Colon (tissue), 2 donors: ENCODE data around the gene DSE.
"Not testable (repeated sequence)": the region's sequence is repeated elsewhere in the genome, so short reads cannot be mapped to it uniquely, and the experiment has no call there.

Experiments used
- FAIRE-seq: peaks from 2 replicates; lab custom pipeline; 2012; peaks lifted over from hg19 to GRCh38; lab: Jason Lieb, UNC
- donor health status: control.
- donor health status: control.

The DSE gene

DNA sequence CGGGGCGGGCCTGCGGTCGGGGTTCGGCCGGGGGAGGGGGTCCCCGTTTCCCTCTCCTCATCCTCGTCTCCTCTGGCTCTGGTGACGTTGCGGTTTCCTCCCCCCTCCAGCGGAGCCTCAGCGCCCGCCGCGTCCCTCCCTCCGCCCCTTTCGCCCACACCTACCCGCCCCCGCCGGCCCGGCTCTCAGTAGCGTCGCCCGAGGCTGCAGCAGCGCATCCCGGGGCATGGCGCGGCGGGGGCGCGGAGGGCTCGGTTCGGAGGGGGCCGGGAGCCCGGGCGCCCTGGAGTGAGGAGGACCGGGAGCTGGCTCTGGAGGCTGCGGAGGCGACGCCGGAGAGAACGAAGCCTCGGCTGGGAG, at the start of gene DSE:
TSS of gene DSE (plus strand) at position 188 of the 360 bp plus-strand sequence. CDS start 28,304 bp downstream, outside the sequence.
- no peak for FAIRE-seq

DNA sequence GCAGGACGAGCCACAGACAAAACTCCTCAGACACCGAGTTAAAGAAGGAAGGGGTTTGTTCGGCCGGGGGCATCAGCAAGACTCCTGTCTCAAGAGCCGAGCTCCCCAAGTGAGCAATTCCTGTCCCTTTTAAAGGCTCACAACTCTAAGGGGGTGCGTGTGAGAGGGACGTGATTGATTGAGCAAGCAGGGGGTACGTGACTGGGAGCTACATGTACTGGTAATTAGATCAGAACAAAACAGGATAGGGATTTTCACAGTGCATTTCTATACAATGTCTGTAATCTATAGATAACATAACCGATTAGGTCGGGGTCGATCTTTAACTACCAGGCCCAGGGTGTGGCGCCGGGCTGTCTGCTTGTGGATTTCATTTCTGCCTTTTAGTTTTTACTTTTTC, 48.8 kb upstream of the DSE start:
- not testable (repeated sequence) for FAIRE-seq

DNA sequence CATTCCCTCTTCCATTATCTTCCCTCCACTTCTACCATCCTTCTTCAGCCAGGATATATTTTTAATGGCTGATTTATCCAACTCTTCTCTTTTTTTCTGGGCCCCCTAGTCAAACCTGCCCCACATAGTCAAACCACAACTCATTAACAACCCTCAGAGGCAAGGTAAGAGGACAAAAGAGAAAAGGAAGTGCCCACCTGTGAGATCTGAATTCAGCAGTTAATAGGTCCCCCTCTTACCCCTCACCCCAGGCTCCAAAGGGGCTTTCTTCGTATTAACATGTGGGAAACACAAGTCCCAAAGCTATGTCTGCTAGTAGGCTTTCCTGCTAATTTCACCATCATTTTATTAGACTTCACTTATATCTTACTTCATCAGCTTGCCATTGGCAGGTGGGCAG, 46.9 kb upstream of the DSE start:
- no peak for FAIRE-seq

DNA sequence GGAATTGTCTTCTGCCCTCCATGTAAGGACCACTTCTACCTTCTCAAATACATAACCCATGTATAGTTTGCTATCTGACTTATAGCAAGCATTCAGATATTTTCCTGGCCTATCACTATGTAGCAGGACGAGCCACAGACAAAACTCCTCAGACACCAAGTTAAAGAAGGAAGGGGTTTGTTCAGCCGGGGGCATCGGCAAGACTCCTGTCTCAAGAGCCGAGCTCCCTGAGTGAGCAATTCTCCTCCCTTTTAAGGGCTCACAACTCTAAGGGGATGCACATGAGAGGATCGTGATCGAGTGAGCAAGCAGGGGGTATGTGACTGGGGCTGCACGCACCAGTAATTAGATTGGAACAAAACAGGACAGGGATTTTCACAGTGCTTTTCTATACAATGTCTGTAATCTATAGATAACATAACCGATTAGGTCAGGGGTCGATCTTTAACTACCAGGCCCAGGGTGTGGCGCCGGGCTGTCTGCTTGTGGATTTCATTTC, 45.1 kb upstream of the DSE start:
- not testable (repeated sequence) for FAIRE-seq

DNA sequence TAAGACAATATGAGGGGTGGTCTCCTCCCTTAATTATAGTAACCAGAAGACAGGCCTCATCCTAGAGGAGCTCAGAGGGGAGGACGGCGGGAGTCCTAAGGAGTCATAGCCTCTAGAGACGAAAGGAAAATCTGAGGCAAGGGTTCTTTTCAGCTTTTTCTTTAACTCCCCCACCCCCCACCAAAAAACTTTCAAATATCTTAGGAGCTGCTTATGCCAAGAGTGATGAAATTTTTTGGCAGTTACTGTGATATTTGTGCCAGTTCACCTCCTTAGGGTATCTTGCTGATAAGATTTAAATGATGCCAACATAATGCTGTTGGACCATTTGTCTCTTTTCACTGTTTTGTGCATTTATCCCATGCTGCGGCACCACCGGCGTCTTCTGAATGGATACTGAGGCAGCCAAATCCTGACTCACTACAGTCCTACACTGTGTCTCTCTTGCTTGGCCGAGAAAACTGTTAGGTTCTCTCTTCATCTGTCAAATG, 44.5 kb upstream of the DSE start:
- FAIRE-seq: no peak

DNA sequence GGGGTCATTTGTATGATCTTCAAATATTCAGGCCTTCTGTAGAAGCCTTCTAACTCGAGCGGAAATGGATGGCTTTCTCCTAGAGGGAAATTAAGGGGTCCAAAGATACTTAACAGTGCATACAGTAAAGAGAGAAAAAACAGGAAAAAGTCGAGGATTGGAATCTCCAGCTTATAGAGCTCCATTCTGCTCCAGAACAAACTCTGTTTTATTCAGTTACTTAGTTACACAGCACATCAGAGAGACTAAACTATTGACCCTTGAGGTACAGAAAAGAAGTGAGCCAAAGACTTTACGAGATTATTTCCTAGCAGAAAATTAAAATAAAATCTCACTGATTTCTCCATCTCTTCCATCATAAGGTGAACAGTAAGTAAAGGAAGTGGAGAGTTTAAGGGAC, 43.8 kb upstream of the DSE start:
- FAIRE-seq: no peak

DNA sequence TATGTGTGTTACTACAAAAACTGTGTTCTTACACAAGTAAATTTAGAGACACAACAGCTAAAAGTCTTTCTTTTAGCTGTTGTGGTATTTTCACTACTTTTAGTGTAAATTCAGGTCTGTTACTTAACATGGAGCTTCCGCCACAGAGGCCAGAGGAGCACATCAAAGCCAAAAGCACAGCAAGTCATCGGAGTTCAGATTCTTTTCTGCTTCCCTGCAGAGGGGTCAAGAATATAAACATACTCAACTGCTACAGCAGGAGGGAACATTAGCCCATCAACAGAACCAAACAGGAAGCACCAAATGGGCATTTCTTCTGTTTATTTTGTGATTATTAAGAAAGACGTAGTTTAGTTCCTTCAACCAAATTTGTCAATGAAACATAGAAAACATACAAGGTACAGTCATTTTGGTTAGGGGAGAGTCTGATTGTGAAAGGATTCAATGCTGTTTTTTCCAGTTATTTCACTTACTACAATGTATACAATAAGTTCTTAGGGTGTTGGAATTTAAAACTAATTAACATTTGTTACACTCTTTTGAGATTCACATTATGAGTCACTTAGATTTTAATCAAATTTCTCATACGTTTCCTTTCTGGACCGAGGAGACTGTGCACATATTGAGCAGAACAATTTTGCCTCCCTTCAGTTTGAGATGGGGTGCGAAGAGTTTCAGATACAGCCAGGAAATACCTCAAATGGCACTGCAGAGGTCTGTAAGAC, 42.8 kb upstream of the DSE start:
- no peak for FAIRE-seq

DNA sequence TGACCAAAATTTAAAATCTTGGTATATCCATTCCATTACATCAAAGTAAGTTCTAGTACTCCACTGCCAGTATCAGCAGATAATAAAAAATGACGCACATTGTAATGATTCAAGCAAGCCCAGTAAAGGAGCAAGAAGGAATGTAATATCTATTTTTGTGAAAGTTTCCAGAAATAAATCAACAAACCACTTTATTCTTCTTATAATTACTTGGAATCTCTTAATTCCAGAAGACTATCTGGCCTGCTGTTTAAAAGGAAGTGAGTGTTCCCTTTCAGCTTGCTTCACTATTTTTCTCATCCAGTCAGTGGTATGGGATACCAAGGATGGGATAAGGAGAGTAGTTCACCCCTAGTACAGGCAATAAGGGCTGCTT, 42.2 kb upstream of the DSE start:
- FAIRE-seq: no peak

DNA sequence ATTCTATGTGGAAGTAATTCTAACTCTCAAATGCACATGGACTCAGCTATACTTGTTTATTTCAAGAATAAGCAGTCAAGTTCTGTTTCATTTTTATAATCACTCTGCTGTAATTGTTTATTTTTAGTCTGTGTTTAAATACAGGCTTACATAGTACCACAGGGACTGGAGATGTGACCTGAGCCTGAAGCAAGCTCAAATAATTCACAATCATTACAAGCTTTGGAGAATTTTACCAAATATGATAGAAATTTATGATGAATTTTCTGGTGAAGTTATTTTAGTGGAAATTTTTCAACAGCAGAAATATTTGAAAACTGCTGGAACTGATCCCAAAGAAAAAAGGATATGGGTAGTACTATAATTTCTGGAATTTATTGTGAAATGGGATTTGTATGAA, 41.6 kb upstream of the DSE start:
- no peak for FAIRE-seq

DNA sequence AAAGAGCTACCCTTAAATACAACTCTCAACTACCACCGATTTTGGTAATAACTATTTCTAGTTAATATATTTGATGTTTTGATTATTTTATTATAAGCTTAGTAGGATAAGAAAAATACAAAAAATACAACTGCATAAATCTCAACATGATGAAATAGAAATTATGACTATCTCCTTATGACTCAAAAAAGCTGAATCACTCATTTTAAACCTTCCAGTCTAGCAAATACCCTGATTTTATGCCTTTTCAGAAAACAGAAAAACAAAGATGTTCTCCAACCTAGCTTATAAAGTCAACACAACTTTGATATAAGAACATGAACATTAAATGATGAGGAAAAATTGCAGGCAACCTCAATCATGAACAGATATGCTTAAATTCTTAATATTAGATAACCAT, 40.2 kb upstream of the DSE start:
- FAIRE-seq: no peak

DNA sequence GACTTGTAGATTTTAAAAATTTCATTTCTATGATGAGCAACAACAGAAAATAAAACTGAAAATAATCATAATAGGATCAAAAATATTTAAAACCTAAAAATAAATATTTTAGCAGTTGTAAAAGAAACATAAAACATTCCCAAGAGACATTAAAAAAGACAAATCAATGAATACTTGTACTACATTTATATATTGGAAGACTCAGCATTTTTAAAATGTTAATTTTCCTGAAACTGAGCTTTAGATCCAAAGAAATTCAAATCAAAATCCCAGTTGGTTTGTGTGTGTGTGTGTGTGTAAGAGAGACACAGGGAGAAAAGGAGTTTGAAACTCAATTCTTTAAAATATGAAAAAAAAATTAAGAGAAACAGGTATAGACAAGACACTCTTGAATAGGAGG, 38.7 kb upstream of the DSE start:
- FAIRE-seq: no peak

DNA sequence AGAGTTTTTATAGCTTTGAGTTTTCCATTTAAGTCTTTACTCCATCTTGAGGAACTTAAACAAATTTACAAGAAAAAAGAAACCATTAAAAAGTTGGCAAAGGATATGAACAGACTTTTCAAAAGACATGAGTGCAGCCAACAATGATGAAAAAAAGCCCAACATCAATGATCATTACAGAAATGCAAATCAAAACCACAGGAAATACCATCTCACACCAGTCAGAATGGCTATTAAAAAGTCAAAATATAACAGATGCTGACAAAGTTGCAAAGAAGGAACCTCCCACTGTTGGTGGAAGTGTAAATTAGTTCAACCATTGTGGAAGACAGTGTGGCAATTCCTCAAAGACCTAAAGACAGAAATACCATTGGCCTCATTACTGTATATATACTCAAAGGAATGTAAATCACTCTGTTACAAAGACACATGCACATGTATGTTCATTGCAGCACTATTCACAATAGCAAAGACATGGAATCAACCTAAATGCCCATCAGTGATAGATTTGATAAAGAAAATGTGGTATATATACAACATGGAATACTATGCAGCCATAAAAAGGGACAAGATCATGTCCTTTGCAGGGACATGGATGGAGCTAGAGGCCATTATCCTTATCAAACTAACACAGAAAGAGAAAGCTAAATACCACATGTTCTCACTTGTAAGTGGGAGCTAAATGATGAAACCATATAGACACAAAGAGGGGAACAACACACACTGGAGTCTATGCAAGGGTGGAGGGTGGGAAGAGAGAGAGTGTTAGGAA, 35.9 kb upstream of the DSE start:
- FAIRE-seq: not testable (repeated sequence)

DNA sequence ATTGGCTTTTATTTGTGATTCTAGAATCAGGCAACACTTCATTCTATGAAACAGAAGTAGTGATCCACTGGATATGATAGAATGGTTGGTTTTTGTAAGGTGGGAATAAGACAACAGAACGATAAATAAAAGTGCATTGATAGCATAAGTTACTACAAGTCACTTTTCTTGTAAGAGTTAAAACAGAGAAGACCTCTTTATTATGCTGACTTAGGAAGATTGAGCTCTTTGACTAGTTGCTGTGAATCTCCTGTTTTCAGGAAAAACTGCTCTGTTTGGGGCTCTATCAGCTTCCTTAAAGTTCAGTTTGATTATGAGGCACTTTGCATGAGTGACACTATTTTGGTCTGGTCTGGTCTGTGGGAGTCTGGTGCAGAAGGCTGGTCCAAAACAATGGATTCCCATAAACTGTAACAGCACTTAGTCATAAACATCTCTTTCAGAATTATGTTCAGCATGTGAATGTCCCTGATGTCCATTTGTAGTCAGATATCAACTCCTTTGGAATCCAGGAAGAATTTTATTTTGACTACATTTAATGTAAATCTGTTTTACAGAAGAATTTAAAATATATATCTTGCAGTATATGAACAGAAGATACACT, 35.0 kb upstream of the DSE start:
- FAIRE-seq: no peak

DNA sequence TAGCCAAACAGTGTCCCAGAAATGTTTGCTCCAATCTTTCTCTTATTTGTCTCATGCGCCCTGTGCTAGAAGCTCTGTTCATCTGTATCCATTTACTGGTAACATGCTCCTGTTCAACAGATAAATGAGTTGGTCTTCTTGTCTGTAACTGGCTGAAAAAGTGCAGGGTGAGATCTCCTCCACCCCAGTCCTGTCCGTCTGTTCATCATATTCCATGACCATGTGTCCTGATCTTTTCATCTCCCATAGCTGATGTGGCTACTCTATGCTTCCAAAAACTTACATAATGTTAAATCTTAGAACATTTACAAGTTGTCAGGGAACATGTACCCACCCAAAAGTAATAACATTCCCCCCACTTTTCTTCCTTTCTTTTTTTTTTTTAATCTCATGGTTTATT, 31.8 kb upstream of the DSE start:
- no peak for FAIRE-seq

DNA sequence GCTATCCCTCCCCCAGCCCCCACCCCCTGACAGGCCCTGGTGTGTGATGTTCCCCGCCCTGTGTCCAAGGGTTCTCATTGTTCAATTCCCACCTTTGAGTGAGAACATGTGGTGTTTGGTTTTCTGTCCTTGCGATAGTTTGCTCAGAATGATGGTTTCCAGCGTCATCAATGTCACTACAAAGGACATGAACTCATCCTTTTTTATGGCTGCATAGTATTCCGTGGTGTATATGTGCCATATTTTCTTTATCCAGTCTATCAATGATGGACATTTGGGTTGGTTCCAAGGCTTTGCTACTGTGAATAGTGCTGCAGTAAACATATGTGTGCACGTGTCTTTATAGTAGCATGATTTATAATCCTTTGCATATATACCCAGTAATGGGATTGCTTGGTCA, 30.1 kb upstream of the DSE start:
- FAIRE-seq: not testable (repeated sequence)

DNA sequence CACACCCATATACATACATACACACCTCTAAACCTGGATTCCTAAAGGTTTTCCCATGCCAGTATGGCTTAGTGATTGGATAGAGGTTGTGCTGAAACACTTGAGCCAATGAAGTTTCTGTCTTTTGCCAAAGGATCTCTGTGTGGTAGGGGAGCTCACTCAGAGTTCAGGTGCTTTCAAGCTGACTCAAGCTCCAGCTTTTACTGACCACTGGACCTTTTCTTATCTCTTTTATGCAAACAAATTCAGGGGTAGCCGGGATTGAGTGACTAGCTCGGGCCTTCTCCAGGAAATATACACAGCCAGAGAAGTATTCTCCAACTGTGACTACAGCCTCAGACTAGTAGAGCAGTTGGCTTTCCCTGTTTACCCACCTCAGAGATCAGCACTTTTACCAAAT, 21.5 kb upstream of the DSE start:
- no peak for FAIRE-seq

DNA sequence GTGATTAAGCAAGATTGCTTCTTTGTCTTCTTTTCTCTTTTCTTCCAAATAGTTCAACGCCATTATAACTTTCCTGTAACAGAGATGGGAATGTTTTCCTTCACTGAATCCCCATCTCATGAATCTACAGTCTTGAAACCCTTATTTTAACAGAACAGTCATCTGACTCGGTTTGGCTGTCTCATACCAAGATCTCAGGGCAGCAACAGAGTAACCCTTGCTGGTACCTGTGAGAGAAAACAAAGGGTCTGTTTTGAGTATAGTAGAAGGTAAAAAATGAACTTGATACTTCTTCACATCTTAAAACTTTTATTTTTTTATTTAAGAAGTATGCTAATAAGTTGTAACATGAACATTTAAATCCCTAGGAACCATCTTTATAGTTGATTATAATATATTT, 19.6 kb upstream of the DSE start:
- peak; percentile 45 for FAIRE-seq

DNA sequence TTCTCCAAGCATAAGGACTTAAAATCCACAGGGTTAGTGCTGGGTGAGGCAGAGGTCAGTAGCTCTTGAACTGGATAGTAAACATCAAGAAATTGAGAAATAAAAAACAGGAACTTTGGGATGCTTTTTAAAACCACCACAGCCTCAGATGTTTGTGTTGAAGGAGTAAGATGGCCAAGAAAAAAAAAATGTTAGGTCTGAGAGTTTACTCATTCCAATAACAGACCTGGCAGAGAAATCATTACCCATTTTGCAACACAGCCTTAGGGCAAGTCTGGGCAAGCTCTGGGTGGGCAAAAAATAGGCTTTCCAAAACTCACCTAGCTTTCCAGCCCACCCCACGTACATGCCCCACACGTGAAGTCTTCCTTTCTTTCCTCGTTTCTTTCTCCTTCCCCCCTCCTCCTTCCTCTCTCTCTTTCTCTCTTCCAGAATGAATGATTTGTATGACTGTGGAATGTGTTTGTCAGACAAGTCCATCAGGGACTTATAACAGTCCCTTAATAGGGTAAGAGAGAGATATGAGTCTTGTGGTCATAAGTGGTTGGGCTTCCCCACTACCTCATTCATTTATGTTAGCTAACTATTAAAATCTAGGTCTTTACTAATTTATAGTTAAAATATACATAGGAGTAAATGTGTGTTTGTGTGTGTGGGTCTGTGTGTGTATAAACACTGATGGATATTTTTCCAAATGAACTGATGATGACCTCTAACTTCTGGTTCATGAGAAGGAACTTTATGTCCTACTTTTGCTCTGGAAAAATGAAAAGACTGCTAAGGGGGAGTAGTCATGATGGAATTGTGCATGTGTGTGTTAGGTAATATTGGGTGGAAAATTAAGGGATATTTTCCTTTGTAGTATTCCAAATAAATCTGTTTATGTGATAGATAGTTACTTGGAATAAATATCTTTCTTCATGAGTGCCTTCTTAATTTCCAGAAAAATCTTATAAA, 18.0 kb upstream of the DSE start:
- FAIRE-seq: no peak

DNA sequence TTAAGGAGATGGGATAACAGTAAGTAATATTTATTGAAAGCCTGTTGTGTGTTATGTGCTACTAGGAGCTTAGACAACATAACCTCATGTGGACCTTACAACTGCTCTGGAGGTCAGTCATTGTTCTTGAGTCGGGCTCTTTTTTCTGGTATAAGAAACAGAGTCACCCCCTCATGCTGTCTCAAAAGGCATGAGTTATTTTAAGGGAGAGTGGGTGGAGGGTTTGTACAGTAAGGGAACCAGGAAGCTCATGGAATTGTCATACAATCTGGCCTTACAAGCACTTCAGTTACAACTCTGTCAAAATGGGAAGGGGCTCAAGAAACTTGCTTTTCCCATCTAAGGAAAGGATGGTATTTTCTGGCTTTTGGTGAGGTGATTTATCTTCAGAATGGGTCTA, 16.5 kb upstream of the DSE start:
- no peak for FAIRE-seq

DNA sequence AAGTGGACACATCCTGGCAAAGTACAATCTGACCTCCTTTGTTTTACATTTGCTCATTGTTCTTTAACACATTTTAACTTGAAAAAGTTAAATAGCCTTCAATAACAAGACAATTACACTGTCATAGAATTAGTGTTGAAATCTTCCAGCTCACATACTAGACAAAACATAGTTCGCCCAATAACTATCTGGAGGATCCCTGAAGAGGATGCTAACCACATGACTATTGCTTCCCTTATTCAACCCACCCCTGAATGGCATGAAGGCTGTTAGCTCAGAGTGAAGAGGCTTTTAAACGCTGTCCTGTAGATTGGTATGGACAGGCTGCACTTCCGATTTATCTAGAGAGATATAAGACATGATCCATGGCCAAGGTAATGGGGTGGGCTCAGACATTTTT, 15.0 kb upstream of the DSE start:
- no peak for FAIRE-seq

DNA sequence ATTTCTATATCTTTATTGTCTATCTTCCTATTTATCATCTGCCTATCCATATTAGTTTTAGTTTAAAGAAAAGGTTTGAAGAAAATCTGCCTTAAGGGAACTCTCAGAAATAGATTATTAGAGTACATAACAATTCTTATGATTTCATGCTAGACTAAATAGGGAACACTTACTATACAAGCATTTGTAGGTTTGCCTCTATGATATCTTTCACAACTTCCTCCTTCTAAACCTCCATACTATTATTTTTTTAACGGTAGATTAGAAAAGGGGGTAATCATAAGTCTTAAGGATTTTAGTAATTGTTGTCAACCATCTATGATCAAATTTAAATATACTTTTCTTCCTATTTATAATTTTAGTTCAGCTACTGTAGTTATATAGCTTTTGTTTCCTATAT, 11.6 kb upstream of the DSE start:
- no peak for FAIRE-seq

DNA sequence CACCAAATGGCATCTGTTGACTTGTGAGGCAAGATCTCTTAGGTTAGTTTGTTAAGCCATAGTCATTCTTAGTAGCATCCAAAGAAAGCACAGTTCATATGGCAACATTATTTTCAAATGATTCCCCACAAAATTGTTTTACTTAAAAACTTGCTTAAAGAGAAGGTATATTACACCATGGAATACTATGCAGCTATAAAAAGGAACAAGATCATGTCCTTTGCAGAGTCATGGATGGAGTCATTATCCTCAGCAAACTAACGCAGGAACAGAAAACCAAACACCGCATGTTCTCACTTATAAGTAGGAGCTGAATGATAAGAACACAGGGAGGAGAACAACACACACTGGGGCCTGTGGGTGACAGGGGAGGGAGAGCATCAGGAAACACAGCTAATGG, 10.9 kb upstream of the DSE start:
- FAIRE-seq: no peak
